ENCODE results near the gene ABCC1.

Gene ABCC1

GRCh38 chr16:16164243-16164642 lies 214.8 kb downstream of the ABCC1 start:
- no peak overlapping the region for H3K4me2 ChIP-seq (ENCODE audit: low read length)
- H3K9me3 ChIP-seq (ENCODE audit: low read length), result peaks cover 4% of the 10 kb centered on the region; the same call in 1 of the 2 replicates
- H3K79me2 ChIP-seq (ENCODE audit: insufficient read depth, low read length), result no peaks in the 10 kb centered on the region
- no peak overlapping the region for H2AFZ ChIP-seq (ENCODE audit: low read length)
- H3K4me1 ChIP-seq (ENCODE audit: insufficient read depth, low read length, severe bottlenecking), result no peaks in the 10 kb centered on the region
- no peak overlapping the region for H3K9ac ChIP-seq (ENCODE audit: low read length)
- no peaks in the 10 kb centered on the region for H4K20me1 ChIP-seq (ENCODE audit: insufficient read depth, low read length)
- no peaks in the 10 kb centered on the region for H3K9me2 ChIP-seq (ENCODE audit: low read depth, low read length)
- TF ChIP-seq EZH2 (IDR thresholded peaks at IDR 0.05; ENCODE audit: borderline replicate concordance, low read length), result no peak
- TF ChIP-seq, protein P1, sequence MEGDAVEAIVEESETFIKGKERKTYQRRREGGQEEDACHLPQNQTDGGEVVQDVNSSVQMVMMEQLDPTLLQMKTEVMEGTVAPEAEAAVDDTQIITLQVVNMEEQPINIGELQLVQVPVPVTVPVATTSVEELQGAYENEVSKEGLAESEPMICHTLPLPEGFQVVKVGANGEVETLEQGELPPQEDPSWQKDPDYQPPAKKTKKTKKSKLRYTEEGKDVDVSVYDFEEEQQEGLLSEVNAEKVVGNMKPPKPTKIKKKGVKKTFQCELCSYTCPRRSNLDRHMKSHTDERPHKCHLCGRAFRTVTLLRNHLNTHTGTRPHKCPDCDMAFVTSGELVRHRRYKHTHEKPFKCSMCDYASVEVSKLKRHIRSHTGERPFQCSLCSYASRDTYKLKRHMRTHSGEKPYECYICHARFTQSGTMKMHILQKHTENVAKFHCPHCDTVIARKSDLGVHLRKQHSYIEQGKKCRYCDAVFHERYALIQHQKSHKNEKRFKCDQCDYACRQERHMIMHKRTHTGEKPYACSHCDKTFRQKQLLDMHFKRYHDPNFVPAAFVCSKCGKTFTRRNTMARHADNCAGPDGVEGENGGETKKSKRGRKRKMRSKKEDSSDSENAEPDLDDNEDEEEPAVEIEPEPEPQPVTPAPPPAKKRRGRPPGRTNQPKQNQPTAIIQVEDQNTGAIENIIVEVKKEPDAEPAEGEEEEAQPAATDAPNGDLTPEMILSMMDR (IDR thresholded peaks at IDR 0.05; ENCODE audit: low read length), result no peak
- no peak overlapping the region for H3K27ac ChIP-seq (ENCODE audit: low read depth, low read length, poor library complexity, severe bottlenecking)
- peaks cover 5% of the 10 kb centered on the region; the same call in 1 of the 2 replicates for H3K27me3 ChIP-seq (ENCODE audit: insufficient read depth, low read length)
- no peak overlapping the region for H3K4me3 ChIP-seq (ENCODE audit: low read depth, low read length, poor library complexity, severe bottlenecking)
- H3F3A ChIP-seq (ENCODE audit: insufficient read depth, low read length), result no peaks in the 10 kb centered on the region
- H3K36me3 ChIP-seq (ENCODE audit: insufficient read depth, low read length), result no peaks in the 10 kb centered on the region

GRCh38 chr16:16166085-16166484 lies 216.7 kb downstream of the ABCC1 start:
- H3K9me3 ChIP-seq (ENCODE audit: low read length), result peaks cover 4% of the 10 kb centered on the region; the same call in 1 of the 2 replicates
- H3K9ac ChIP-seq (ENCODE audit: low read length), result no peak overlapping the region
- no peak overlapping the region for H3K27ac ChIP-seq (ENCODE audit: low read depth, low read length, poor library complexity, severe bottlenecking)
- no peaks in the 10 kb centered on the region for H4K20me1 ChIP-seq (ENCODE audit: insufficient read depth, low read length)
- H3K27me3 ChIP-seq (ENCODE audit: insufficient read depth, low read length), result peaks cover 5% of the 10 kb centered on the region; the same call in 1 of the 2 replicates
- TF ChIP-seq, protein P1 (IDR thresholded peaks at IDR 0.05; ENCODE audit: low read length), result no peak
- no peak for TF ChIP-seq EZH2 (IDR thresholded peaks at IDR 0.05; ENCODE audit: borderline replicate concordance, low read length)
- no peaks in the 10 kb centered on the region for H3K79me2 ChIP-seq (ENCODE audit: insufficient read depth, low read length)
- H2AFZ ChIP-seq (ENCODE audit: low read length), result no peak overlapping the region
- no peak overlapping the region for H3K4me2 ChIP-seq (ENCODE audit: low read length)
- H3F3A ChIP-seq (ENCODE audit: insufficient read depth, low read length), result no peaks in the 10 kb centered on the region
- no peaks in the 10 kb centered on the region for H3K9me2 ChIP-seq (ENCODE audit: low read depth, low read length)
- no peaks in the 10 kb centered on the region for H3K4me1 ChIP-seq (ENCODE audit: insufficient read depth, low read length, severe bottlenecking)
- H3K4me3 ChIP-seq (ENCODE audit: low read depth, low read length, poor library complexity, severe bottlenecking), result no peak overlapping the region
- no peaks in the 10 kb centered on the region for H3K36me3 ChIP-seq (ENCODE audit: insufficient read depth, low read length)

- no peak for TF ChIP-seq EZH2 (IDR thresholded peaks at IDR 0.05; ENCODE audit: borderline replicate concordance, low read length)
- TF ChIP-seq, protein P1 (IDR thresholded peaks at IDR 0.05; ENCODE audit: low read length), result no peak
- Histone ChIP-seq H3K4me2 (ENCODE audit: low read length) (no peak overlapping the region), H3K9me2 (ENCODE audit: low read depth, low read length) (no peaks in the 10 kb centered on the region), H3K9me3 (ENCODE audit: low read length) (peaks cover 4% of the 10 kb centered on the region; the same call in 1 of the 2 replicates), H3K4me1 (ENCODE audit: insufficient read depth, low read length, severe bottlenecking) (no peaks in the 10 kb centered on the region), H3K4me3 (ENCODE audit: low read depth, low read length, poor library complexity, severe bottlenecking) (no peak overlapping the region), H4K20me1 (ENCODE audit: insufficient read depth, low read length) (no peaks in the 10 kb centered on the region), H2AFZ (ENCODE audit: low read length) (no peak overlapping the region), H3K9ac (ENCODE audit: low read length) (no peak overlapping the region), H3K79me2 (ENCODE audit: insufficient read depth, low read length) (no peaks in the 10 kb centered on the region), H3K27ac (ENCODE audit: low read depth, low read length, poor library complexity, severe bottlenecking) (no peak overlapping the region), H3F3A (ENCODE audit: insufficient read depth, low read length) (no peaks in the 10 kb centered on the region), H3K27me3 (ENCODE audit: insufficient read depth, low read length) (peaks cover 5% of the 10 kb centered on the region; the same call in 1 of the 2 replicates), H3K36me3 (ENCODE audit: insufficient read depth, low read length) (no peaks in the 10 kb centered on the region)
Observed at GRCh38 chr16:16166949-16167348, 217.5 kb downstream of the ABCC1 start.
